Measurements from ENCODE around the gene HAUS8.

DNA sequence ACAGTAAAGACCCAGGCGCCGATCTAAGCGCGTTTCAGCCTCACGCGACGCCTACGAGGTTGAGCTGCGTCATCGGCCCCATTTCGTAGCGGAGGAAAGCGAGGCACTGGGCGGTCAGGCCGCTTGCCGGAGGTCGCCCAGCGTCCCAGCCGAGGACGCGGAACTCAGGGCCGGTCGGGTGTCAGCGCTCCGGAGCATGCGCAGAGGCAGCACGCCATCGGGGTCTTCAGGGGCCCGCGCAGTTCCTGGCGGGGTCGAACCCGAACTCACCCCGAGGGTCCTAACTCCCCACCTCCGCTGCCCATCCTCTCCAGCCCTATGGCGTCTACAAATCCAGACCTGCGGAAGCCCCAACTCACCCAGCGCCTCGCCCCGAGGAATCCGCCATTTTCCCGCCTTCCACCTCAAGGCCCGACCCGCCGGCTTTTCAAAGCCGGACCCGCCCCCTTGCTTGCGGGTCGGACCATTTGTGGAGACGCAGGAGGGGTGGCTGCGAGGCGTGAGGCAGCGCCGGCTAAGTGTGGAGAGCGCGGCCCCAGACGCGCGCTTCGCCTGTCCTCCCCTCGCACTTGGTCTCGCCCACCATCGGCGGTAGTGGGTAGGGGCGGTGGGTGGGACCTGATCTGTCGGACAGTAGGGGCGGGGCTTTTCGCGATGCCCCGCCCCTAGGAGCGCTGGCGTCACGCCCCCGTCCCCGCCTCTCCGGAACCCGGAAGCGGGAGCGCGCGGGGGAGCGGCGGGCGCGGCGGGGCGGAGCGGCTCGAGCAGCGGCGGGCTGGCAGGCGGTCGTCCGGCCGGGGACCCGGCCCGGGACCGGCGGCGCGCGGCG is at the start of gene HAUS8, which contains the start of gene MYO9B:
- 0 out of 2 replicates have a peak, but pooled peaks have one; percentile 41 for TF ChIP-seq EGR1 (IDR thresholded peaks at IDR 0.05)
- TF ChIP-seq REST (IDR thresholded peaks at IDR 0.05; ENCODE audit: low read depth): no peak
- peak; percentile 99 for TF ChIP-seq TAF1 (IDR thresholded peaks at IDR 0.05; ENCODE audit: low read depth)
- peak; percentile 50; the same call in 1 of the 2 replicates for TF ChIP-seq CREB1 (IDR thresholded peaks at IDR 0.05; ENCODE audit: low read depth)
- TF ChIP-seq NFIC (IDR thresholded peaks at IDR 0.05): no peak; the same call in 1 of the 2 replicates
- TF ChIP-seq, protein P1, sequence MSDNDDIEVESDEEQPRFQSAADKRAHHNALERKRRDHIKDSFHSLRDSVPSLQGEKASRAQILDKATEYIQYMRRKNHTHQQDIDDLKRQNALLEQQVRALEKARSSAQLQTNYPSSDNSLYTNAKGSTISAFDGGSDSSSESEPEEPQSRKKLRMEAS (IDR thresholded peaks at IDR 0.05): peak; percentile 88
- no peak for TF ChIP-seq RAD21 (IDR thresholded peaks at IDR 0.05; ENCODE audit: low read depth)
- 0 out of 2 replicates have a peak, but pooled peaks have one; percentile 38 for TF ChIP-seq TCF12 (IDR thresholded peaks at IDR 0.05; ENCODE audit: low read depth)
- peak; percentile 54; the same call in 1 of the 2 replicates for TF ChIP-seq EP300 (IDR thresholded peaks at IDR 0.05; ENCODE audit: borderline replicate concordance)
- TF ChIP-seq YY1 (IDR thresholded peaks at IDR 0.05; ENCODE audit: low read depth): peak; percentile 92
- TF ChIP-seq ZBTB7A (IDR thresholded peaks at IDR 0.05; ENCODE audit: low read depth): peak; percentile 72; the same call in 1 of the 2 replicates

Measured in Ishikawa (cell line).